Neutrophil (primary cell): ENCODE measurements around the gene VSTM4.

ENCODE experiments used
- H3K27ac ChIP-seq: fragments of 200-600 bp; sonication (generic); 2 replicates; pipeline ENCODE4 v1.5.1; 2016; ENCODE audit warnings: mild to moderate bottlenecking, moderate library complexity
- H3K27me3 ChIP-seq: fragments of 200-600 bp; sonication (generic); 2 replicates; pipeline ENCODE4 v1.6.0; 2016; ENCODE audit warnings: mild to moderate bottlenecking
- H3K36me3 ChIP-seq: fragments of 200-600 bp; sonication (generic); 2 replicates; pipeline ENCODE4 v1.5.1; 2017
- H3K4me1 ChIP-seq, 2 experiments: fragments of 200-600 bp in 1 of 2; sonication (generic) in 1 of 2; 1 replicate in 1 of 2; 2 replicates in 1 of 2; pipeline versions ENCODE4 v1.5.1 to v1.6.1; 2013 to 2016; ENCODE audit warnings: low read depth in 1 of 2, low read length in 1 of 2, mild to moderate bottlenecking in 1 of 2, moderate library complexity in 1 of 2; ENCODE audit not compliant: control insufficient read depth in 1 of 2, insufficient read depth in 1 of 2
- H3K4me3 ChIP-seq, 2 experiments: fragments of 200-600 bp in 1 of 2; sonication (generic) in 1 of 2; 1 replicate in 1 of 2; 2 replicates in 1 of 2; pipeline ENCODE4 v1.5.1; 2013 to 2016; ENCODE audit warnings: low read depth in 1 of 2, low read length in 1 of 2, mild to moderate bottlenecking in 1 of 2, moderate library complexity in 1 of 2
- H3K9me3 ChIP-seq: fragments of 200-600 bp; sonication (generic); 2 replicates; pipeline ENCODE4 v1.5.1; 2016
- TF ChIP-seq, protein P1 (sequence below): fragments of 200-600 bp; sonication (generic); IDR thresholded peaks from 2 replicates; pipeline ENCODE4 v1.5.1; 2016; ENCODE audit warnings: antibody characterized with exemption

The VSTM4 gene

DNA sequence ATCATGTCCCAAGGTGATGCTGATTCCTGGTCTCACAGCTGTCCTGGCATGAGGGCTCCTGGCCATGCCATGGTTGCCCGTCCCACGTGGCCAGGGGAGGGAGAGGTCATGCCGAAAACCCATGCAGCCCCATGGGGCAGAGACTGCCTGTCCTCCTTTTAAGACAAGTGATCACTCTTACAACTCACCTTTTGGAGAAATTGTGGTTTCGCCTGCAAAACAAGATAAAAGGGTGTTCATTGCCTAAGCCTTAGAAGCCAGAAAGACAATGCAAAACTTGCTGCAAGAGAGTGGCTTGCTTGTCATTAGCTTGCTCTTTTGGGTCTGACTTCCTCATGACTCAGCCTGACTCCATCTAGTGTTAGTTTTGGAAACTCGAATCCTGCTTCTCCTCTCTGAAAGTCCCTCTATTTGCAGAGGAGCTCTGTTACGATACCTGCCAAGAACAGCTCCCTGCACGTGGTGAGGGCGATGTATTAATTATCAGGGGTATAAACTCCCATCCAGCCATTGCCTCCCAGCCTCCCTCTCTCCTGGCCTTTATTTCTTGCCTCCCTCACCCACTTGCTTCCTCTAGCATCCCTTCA, 46.2 kb upstream of the VSTM4 start:
- Histone ChIP-seq H3K27me3 (no peaks in the 10 kb centered on the region), H3K4me1 (no peaks in the 10 kb centered on the region), H3K36me3 (peaks cover 78% of the 10 kb centered on the region), H3K9me3 (no peaks in the 10 kb centered on the region), H3K4me3 (no peak overlapping the region), H3K27ac (no peak overlapping the region)
- TF ChIP-seq, protein P1, sequence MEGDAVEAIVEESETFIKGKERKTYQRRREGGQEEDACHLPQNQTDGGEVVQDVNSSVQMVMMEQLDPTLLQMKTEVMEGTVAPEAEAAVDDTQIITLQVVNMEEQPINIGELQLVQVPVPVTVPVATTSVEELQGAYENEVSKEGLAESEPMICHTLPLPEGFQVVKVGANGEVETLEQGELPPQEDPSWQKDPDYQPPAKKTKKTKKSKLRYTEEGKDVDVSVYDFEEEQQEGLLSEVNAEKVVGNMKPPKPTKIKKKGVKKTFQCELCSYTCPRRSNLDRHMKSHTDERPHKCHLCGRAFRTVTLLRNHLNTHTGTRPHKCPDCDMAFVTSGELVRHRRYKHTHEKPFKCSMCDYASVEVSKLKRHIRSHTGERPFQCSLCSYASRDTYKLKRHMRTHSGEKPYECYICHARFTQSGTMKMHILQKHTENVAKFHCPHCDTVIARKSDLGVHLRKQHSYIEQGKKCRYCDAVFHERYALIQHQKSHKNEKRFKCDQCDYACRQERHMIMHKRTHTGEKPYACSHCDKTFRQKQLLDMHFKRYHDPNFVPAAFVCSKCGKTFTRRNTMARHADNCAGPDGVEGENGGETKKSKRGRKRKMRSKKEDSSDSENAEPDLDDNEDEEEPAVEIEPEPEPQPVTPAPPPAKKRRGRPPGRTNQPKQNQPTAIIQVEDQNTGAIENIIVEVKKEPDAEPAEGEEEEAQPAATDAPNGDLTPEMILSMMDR: no peak

- Histone ChIP-seq H3K4me1 (no peaks in the 10 kb centered on the region), H3K27ac (no peak overlapping the region), H3K27me3 (no peaks in the 10 kb centered on the region), H3K4me3 (no peak overlapping the region), H3K36me3 (peaks cover 73% of the 10 kb centered on the region), H3K9me3 (no peaks in the 10 kb centered on the region)
- TF ChIP-seq, protein P1: no peak
Observed at GRCh38 chr10:49160814-49161213, 45.5 kb upstream of the VSTM4 start.

GRCh38 chr10:49160110-49160509, 44.8 kb upstream of the VSTM4 start:
- H3K27me3 ChIP-seq: no peaks in the 10 kb centered on the region
- no peak overlapping the region for H3K27ac ChIP-seq
- no peak overlapping the region for H3K4me3 ChIP-seq
- no peaks in the 10 kb centered on the region for H3K9me3 ChIP-seq
- no peaks in the 10 kb centered on the region for H3K4me1 ChIP-seq
- peaks cover 72% of the 10 kb centered on the region for H3K36me3 ChIP-seq
- TF ChIP-seq, protein P1: no peak

- Histone ChIP-seq H3K27ac (no peak overlapping the region), H3K9me3 (no peaks in the 10 kb centered on the region), H3K27me3 (no peaks in the 10 kb centered on the region), H3K4me1 (no peaks in the 10 kb centered on the region), H3K36me3 (peaks cover 74% of the 10 kb centered on the region), H3K4me3 (no peak overlapping the region)
- TF ChIP-seq, protein P1: no peak
Observed at GRCh38 chr10:49158915-49159314, 43.6 kb upstream of the VSTM4 start.

DNA sequence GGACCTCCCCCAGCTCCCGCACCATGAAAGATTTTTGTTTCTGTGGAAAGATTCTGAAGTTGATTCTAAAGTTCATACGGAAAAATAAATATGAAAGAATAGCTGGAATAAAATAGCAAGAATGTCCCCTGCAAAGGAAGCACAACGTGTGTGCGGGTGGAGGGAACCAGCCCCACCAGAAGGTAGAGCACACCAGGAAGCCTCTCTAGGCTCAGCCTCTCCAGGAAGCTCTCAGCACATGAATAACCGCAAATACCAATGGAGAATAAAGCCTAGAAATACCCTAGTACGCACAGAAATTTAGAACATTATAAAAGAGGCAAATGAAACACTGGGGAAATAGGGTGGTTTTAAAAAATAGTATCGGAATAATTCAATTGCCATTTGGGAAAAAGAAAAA, 43.1 kb upstream of the VSTM4 start:
- Histone ChIP-seq H3K4me1 (no peaks in the 10 kb centered on the region), H3K36me3 (peaks cover 69% of the 10 kb centered on the region), H3K4me3 (no peak overlapping the region), H3K27me3 (no peaks in the 10 kb centered on the region), H3K27ac (no peak overlapping the region), H3K9me3 (no peaks in the 10 kb centered on the region)
- TF ChIP-seq, protein P1: no peak

DNA sequence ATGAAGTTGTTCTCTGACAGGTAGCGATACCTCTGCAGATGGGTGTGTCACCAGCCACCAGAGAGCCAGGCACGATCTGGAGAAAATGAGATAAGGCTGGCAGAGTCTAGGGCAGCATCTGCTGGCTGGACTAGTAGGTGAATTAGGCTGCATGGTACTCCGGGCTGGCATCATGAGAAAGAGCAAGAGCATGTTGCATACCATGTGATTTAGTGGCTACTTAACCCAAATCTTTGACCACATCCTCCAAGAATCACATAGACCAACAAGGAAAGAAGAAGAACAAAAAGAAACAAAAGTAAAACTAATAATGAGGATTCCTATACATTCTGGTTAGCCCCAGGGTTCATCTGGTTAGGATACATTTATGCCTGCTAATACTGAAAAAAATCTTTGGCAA, 41.9 kb upstream of the VSTM4 start:
- peaks cover 57% of the 10 kb centered on the region for H3K36me3 ChIP-seq
- no peaks in the 10 kb centered on the region for H3K4me1 ChIP-seq
- no peak overlapping the region for H3K27ac ChIP-seq
- no peaks in the 10 kb centered on the region for H3K27me3 ChIP-seq
- H3K4me3 ChIP-seq: no peak overlapping the region
- TF ChIP-seq, protein P1: no peak
- no peaks in the 10 kb centered on the region for H3K9me3 ChIP-seq
